SK-N-SH (cell line): ENCODE results near the gene FTCD. TPM values are rescaled to one million over a fixed set of nuclear protein-coding genes. Genes with fewer than 3 reads are reported as not detected.

ENCODE experiments used
- CTCF ChIA-PET: fragments of 300-600, 350-600 bp; formaldehyde crosslinking; extraction: SDS; loops from one replicate; lab custom pipeline; 2021; lab: Yijun Ruan, JAX
- POLR2A ChIA-PET: fragments of 350-600 bp; sonication (Branson Sonifier 250); formaldehyde crosslinking; extraction: SDS; loops from one replicate; lab custom pipeline; 2020; ENCODE audit warnings: antibody characterized with exemption, inconsistent platforms; lab: Yijun Ruan, JAX
- DNase-seq: peaks from one replicate; pipeline ENCODE4 v3.0.0; 2012
- H2AFZ ChIP-seq: fragments of 200-600 bp; sonication (generic); 2 replicates; pipeline ENCODE4 v1.8.1; 2016; ENCODE audit warnings: antibody characterized with exemption, mild to moderate bottlenecking, low read depth
- H3F3A ChIP-seq: fragments of 200-600 bp; sonication (generic); replicated peaks from 2 replicates; pipeline ENCODE3; 2016; ENCODE audit warnings: antibody characterized with exemption, mild to moderate bottlenecking; ENCODE audit not compliant: insufficient read depth
- H3K27ac ChIP-seq, 2 experiments: fragments of 200-500 bp in 1 of 2; fragments of 200-600 bp in 1 of 2; sonication (Bioruptor generic) in 1 of 2; sonication (generic), shearing (Covaris generic) in 1 of 2; 2 replicates each; pipeline versions ENCODE4 v1.5.1 to v1.6.1; 2014 to 2016; ENCODE audit warnings: low read depth in 2 of 2, inconsistent platforms in 1 of 2, low read length in 1 of 2, mild to moderate bottlenecking in 1 of 2, mixed read lengths in 1 of 2
- H3K27me3 ChIP-seq: fragments of 200-600 bp; sonication (generic), shearing (Covaris generic); 2 replicates; pipeline ENCODE4 v1.6.1; 2016; ENCODE audit warnings: mixed run types; ENCODE audit not compliant: insufficient read depth
- H3K36me3 ChIP-seq, 2 experiments: fragments of 200-500 bp in 1 of 2; fragments of 200-600 bp in 1 of 2; sonication (Bioruptor generic) in 1 of 2; sonication (generic) in 1 of 2; replicated peaks in 1 of 2; 2 replicates each; pipeline versions ENCODE3 to v1.5.1; 2014 to 2016; ENCODE audit warnings: low read length in 1 of 2, mild to moderate bottlenecking in 1 of 2; ENCODE audit not compliant: insufficient read depth in 2 of 2, control insufficient read depth in 1 of 2
- H3K4me1 ChIP-seq, 2 experiments: fragments of 200-500 bp in 1 of 2; fragments of 200-600 bp in 1 of 2; sonication (Bioruptor generic) in 1 of 2; sonication (generic), shearing (Covaris generic) in 1 of 2; 2 replicates each; pipeline versions ENCODE4 v1.5.1 to v1.6.1; 2014 to 2016; ENCODE audit warnings: low read depth in 1 of 2, low read length in 1 of 2, mixed run types in 1 of 2; ENCODE audit not compliant: insufficient read depth in 2 of 2, control insufficient read depth in 1 of 2
- H3K4me2 ChIP-seq: fragments of 200-600 bp; sonication (generic), shearing (Covaris generic); 2 replicates; pipeline ENCODE4 v1.6.1; 2017; ENCODE audit warnings: mixed run types
- H3K4me3 ChIP-seq, 2 experiments: fragments of 200-500 bp in 1 of 2; fragments of 200-600 bp in 1 of 2; sonication (Bioruptor generic) in 1 of 2; sonication (generic), shearing (Covaris generic) in 1 of 2; 2 replicates each; pipeline versions ENCODE4 v1.5.1 to v1.8.1; 2014 to 2016; ENCODE audit warnings: low read depth in 2 of 2, inconsistent platforms in 1 of 2, low read length in 1 of 2, mild to moderate bottlenecking in 1 of 2, mixed read lengths in 1 of 2, moderate library complexity in 1 of 2
- H3K79me2 ChIP-seq: fragments of 200-600 bp; sonication (generic); 2 replicates; pipeline ENCODE4 v1.8.1; 2017; ENCODE audit warnings: mild to moderate bottlenecking; ENCODE audit not compliant: insufficient read depth
- H3K9ac ChIP-seq: fragments of 200-600 bp; sonication (generic); 2 replicates; pipeline ENCODE4 v1.6.1; 2017; ENCODE audit warnings: mixed run types
- H3K9me2 ChIP-seq: fragments of 200-600 bp; sonication (generic); 2 replicates; pipeline ENCODE4 v1.6.1; 2017; ENCODE audit warnings: mixed run types
- H3K9me3 ChIP-seq: fragments of 200-600 bp; sonication (generic); 2 replicates; pipeline ENCODE4 v1.6.1; 2017; ENCODE audit warnings: mixed run types, mild to moderate bottlenecking, moderate library complexity
- H4K20me1 ChIP-seq: fragments of 200-600 bp; sonication (generic); 2 replicates; pipeline ENCODE4 v1.6.1; 2017; ENCODE audit warnings: mild to moderate bottlenecking, mixed run types; ENCODE audit not compliant: insufficient read depth
- CHD2 ChIP-seq: fragments of 150-350 bp; IDR thresholded peaks from 2 replicates; pipeline ENCODE4 v1.6.1; 2018; ENCODE audit warnings: low read length; ENCODE audit not compliant: partially characterized antibody
- FOSL2 ChIP-seq: IDR thresholded peaks from 2 replicates; pipeline ENCODE4 v1.4.0; 2012; ENCODE audit warnings: low read depth, mild to moderate bottlenecking, moderate library complexity, borderline replicate concordance
- FOXJ3 ChIP-seq: sonication (generic); formaldehyde crosslinking; IDR thresholded peaks from 2 replicates; pipeline ENCODE4 v1.5.1; 2020; ENCODE audit warnings: mild to moderate bottlenecking, missing genetic modification reagents
- FOXM1 ChIP-seq: IDR thresholded peaks from 2 replicates; pipeline ENCODE4 v1.4.0; 2012; ENCODE audit warnings: low read depth, mild to moderate bottlenecking
- GATA2 ChIP-seq: sonication (generic); formaldehyde crosslinking; IDR thresholded peaks from 2 replicates; pipeline ENCODE4 v1.5.0; 2020; ENCODE audit warnings: mild to moderate bottlenecking, missing genetic modification reagents
- MAX ChIP-seq: IDR thresholded peaks from 2 replicates; pipeline ENCODE4 v1.4.0; 2012; ENCODE audit warnings: low read depth
- MEF2A ChIP-seq: IDR thresholded peaks from 2 replicates; pipeline ENCODE4 v1.4.0; 2012; ENCODE audit warnings: low read depth, borderline replicate concordance
- NRF1 ChIP-seq: IDR thresholded peaks from 2 replicates; pipeline ENCODE4 v1.6.1; 2012; ENCODE audit warnings: low read depth, mild to moderate bottlenecking, low read length
- RCOR1 ChIP-seq: fragments of 150-350 bp; IDR thresholded peaks from 2 replicates; pipeline ENCODE4 v1.6.1; 2017; ENCODE audit warnings: antibody characterized with exemption, low read length
- RFX5 ChIP-seq: IDR thresholded peaks from 2 replicates; pipeline ENCODE4 v1.6.1; 2012; ENCODE audit warnings: mild to moderate bottlenecking, improper control_type of control experiment, low read length
- RXRA ChIP-seq: IDR thresholded peaks from 2 replicates; pipeline ENCODE4 v1.4.0; 2012; ENCODE audit warnings: low read depth, mild to moderate bottlenecking, borderline replicate concordance
- SMC3 ChIP-seq: IDR thresholded peaks from 2 replicates; pipeline ENCODE4 v1.6.1; 2012; ENCODE audit warnings: low read depth, low read length, improper control_type of control experiment
- TAF1 ChIP-seq: IDR thresholded peaks from 2 replicates; pipeline ENCODE4 v1.6.1; 2012; ENCODE audit warnings: low read depth, mild to moderate bottlenecking, low read length, moderate library complexity, borderline replicate concordance
- WGBS: methylation state at CpG from one replicate; pipeline ENCODE4 v1.1.6; 2017; ENCODE audit warnings: low lambda C conversion rate; 5-methylcytosine and 5-hydroxymethylcytosine counted together
- polyA plus RNA-seq, 3 experiments: library from polyadenylated mRNA; depleted of rRNA; stranded (reverse); fragments of >200 nt; gene quantifications; 2 replicates each; pipeline ENCODE4 v1.2.3, GENCODE V29; 2012
- TF ChIP-seq, protein P1 (sequence below): IDR thresholded peaks from 2 replicates; pipeline ENCODE4 v1.4.0; 2012; ENCODE audit warnings: low read depth, borderline replicate concordance
- TF ChIP-seq, protein P2 (sequence below): IDR thresholded peaks from 2 replicates; pipeline ENCODE4 v1.4.0; 2012; ENCODE audit warnings: low read depth, borderline replicate concordance

FTCD gene
- polyA plus RNA-seq, 1 of the 3 experiments (the other 2 are of a cell fraction), result 0.33 TPM

GRCh38 chr21:46131838-46132651, 23.3 kb downstream of the FTCD start:
- CTCF ChIA-PET, result interaction anchor here (0.9 kb wide), 1 partner anchor 12 kb away, joined by 3 read pairs; no protein-coding TSS in a partner anchor
- DNase-seq, result no peak
- Histone ChIP-seq H3K79me2 (no peaks in the 10 kb centered on the region), H3K36me3 (peaks cover 0 to 2% of the 10 kb centered on the region in 2 experiments), H3K9ac (no peak overlapping the region), H3K27ac (no peak overlapping the region), H3K4me3 (no peak overlapping the region), H3K9me2 (no peaks in the 10 kb centered on the region), H3K4me2 (no peak overlapping the region), H2AFZ (no peak overlapping the region), H3K9me3 (no peaks in the 10 kb centered on the region), H4K20me1 (no peaks in the 10 kb centered on the region), H3K27me3 (no peaks in the 10 kb centered on the region), H3F3A (no peaks in the 10 kb centered on the region), H3K4me1 (peaks cover 0 to 35% of the 10 kb centered on the region in 2 experiments; a peak in 1 of 4 replicates)
- POLR2A ChIA-PET, result no interaction called here
- 97% methylated on average over 26 of the region's 85 CpGs for WGBS
- no peak for TF ChIP-seq RCOR1
- TF ChIP-seq MAX, result no peak
- TF ChIP-seq NRF1, result no peak
- TF ChIP-seq CHD2, result no peak
- no peak for TF ChIP-seq RFX5
- TF ChIP-seq FOSL2, result no peak
- no peak for TF ChIP-seq GATA2
- TF ChIP-seq FOXJ3 (CRISPR knock-in tag), result no peak
- TF ChIP-seq RXRA, result no peak
- no peak for TF ChIP-seq MEF2A
- no peak for TF ChIP-seq TAF1

GRCh38 chr21:46131588-46131837, 23.9 kb downstream of the FTCD start:
- H3K9ac ChIP-seq, result no peak overlapping the region
- no peak overlapping the region for H3K4me2 ChIP-seq
- no peak overlapping the region; a peak in 1 of 4 replicates for H3K27ac ChIP-seq
- no peaks in the 10 kb centered on the region for H3K9me2 ChIP-seq
- H3K27me3 ChIP-seq, result no peaks in the 10 kb centered on the region
- no peaks in the 10 kb centered on the region for H3K79me2 ChIP-seq
- H3K4me1 ChIP-seq, result peaks cover 0 to 40% of the 10 kb centered on the region in 2 experiments; a peak in 1 of 4 replicates
- H3K36me3 ChIP-seq, result peaks cover 0 to 2% of the 10 kb centered on the region in 2 experiments
- no peak for DNase-seq
- no peak overlapping the region for H2AFZ ChIP-seq
- TF ChIP-seq RFX5 (no peak), FOXM1 (no peak), MEF2A (no peak), SMC3 (no peak)
- TF ChIP-seq, protein P1, sequence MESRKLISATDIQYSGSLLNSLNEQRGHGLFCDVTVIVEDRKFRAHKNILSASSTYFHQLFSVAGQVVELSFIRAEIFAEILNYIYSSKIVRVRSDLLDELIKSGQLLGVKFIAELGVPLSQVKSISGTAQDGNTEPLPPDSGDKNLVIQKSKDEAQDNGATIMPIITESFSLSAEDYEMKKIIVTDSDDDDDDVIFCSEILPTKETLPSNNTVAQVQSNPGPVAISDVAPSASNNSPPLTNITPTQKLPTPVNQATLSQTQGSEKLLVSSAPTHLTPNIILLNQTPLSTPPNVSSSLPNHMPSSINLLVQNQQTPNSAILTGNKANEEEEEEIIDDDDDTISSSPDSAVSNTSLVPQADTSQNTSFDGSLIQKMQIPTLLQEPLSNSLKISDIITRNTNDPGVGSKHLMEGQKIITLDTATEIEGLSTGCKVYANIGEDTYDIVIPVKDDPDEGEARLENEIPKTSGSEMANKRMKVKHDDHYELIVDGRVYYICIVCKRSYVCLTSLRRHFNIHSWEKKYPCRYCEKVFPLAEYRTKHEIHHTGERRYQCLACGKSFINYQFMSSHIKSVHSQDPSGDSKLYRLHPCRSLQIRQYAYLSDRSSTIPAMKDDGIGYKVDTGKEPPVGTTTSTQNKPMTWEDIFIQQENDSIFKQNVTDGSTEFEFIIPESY, result no peak
- TF ChIP-seq, protein P2, sequence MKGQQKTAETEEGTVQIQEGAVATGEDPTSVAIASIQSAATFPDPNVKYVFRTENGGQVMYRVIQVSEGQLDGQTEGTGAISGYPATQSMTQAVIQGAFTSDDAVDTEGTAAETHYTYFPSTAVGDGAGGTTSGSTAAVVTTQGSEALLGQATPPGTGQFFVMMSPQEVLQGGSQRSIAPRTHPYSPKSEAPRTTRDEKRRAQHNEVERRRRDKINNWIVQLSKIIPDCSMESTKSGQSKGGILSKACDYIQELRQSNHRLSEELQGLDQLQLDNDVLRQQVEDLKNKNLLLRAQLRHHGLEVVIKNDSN, result no peak
- POLR2A ChIA-PET, result no interaction called here
- H4K20me1 ChIP-seq, result no peaks in the 10 kb centered on the region
- CTCF ChIA-PET, result interaction anchor here (0.9 kb wide), 1 partner anchor 13 kb away, joined by 3 read pairs; no protein-coding TSS in a partner anchor
- H3F3A ChIP-seq, result no peaks in the 10 kb centered on the region
- WGBS, result 67% methylated on average over 1 of the region's 4 CpGs
- no peak overlapping the region for H3K4me3 ChIP-seq
- no peaks in the 10 kb centered on the region for H3K9me3 ChIP-seq
